ENCODE measurements around the gene GGTLC2. TPM values are rescaled to one million over a fixed set of nuclear protein-coding genes. Genes with fewer than 3 reads are reported as not detected.
A peak's percentile ranks its signal among the peaks of the same experiment; 100 is the strongest.
"Not testable (repeated sequence)": the region's sequence is repeated elsewhere in the genome, so short reads cannot be mapped to it uniquely, and the experiment has no call there.

Gene GGTLC2
- total RNA-seq, 5 donors from 2014 or later (not counting 1 experiment from before 2014, with no cell fraction given) = not detected

- H3K4me3 Mint-ChIP-seq; H3K4me1 Mint-ChIP-seq; H3K27me3 Mint-ChIP-seq; ATAC-seq (replicated peaks in 1 of 4); DNase-seq; H3K36me3 Mint-ChIP-seq; H3K4me1 ChIP-seq (ENCODE audit: control insufficient read depth in 1 of 2, extremely low read depth in 1 of 2, insufficient read depth in 2 of 2, low read length in 2 of 2); H3K9me3 ChIP-seq; H3K27ac Mint-ChIP-seq; POLR2A ChIA-PET; H3K9me3 Mint-ChIP-seq; H3K27ac ChIP-seq (ENCODE audit: low read length); H3K4me3 ChIP-seq (ENCODE audit: control insufficient read depth in 1 of 2, extremely low read depth in 1 of 2, low read length in 1 of 2); H3K27me3 ChIP-seq (replicated peaks in 1 of 2; ENCODE audit: control insufficient read depth in 2 of 2, extremely low read depth in 1 of 2, insufficient read depth in 2 of 2, low read length in 1 of 2); H3K36me3 ChIP-seq (ENCODE audit: control insufficient read depth in 2 of 2, extremely low read depth in 1 of 2, insufficient read depth in 1 of 2, low read length in 1 of 2): not testable (repeated sequence)
- 79% methylated on average over 7 of the region's 8 CpGs for WGBS (ENCODE audit: insufficient coverage)
- CTCF ChIA-PET = interaction anchor here in 1 of 2 donors (0.5 kb wide), 1 partner anchor 444 kb away, joined by 6 read pairs; no protein-coding TSS in a partner anchor
Measured at GRCh38 chr22:22686202-22687115, 42.0 kb downstream of the GGTLC2 start.

DNA sequence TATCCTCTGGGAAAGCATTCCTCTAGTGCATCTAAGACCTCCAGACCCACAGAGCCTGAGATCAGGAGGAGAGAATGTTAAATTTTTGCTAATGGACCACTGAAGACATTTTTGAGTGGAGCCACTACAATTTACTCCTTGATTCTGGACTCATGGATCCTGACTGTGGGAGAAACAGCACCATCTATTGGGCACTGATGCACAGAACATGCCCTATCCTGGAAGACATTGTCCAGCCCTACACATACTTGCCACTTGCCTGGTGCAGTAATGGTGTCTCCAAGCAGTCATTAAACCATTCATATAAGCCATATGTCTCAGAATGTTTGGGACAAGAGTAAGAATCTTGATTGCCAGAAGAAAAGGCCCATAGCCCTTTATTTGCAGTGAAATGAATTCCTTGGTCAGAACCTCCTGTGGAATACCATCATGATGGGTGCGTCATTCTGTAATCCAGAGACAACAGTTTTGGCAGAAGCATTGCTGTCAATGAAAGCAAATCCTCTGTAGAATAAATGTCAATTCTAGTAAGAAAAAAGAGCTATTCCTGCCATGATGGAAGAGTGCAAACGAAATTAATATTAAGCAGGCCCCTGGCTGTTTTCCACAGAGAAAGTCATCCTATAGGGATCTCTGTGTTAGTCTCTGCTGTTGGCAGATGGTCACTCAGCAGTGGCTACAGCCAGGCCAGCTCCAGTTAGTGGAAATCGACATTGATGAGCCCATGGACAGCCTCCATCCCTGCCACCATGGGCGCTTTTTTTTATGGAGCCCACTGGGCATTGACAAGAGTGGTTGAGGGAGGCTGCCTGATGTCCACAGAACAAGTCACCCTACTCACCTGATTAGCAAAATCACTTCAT lies 43.5 kb downstream of the GGTLC2 start:
- POLR2A ChIA-PET = no interaction called here
- Histone ChIP-seq H3K27ac (ENCODE audit: low read length) (no peak overlapping the region), H3K4me1 (ENCODE audit: control insufficient read depth in 1 of 2, extremely low read depth in 1 of 2, insufficient read depth in 2 of 2, low read length in 2 of 2) (no peaks in the 10 kb centered on the region), H3K9me3 (no peaks in the 10 kb centered on the region), H3K27me3 (replicated peaks in 1 of 2; ENCODE audit: control insufficient read depth in 2 of 2, extremely low read depth in 1 of 2, insufficient read depth in 2 of 2, low read length in 1 of 2) (peaks cover 0 to 8% of the 10 kb centered on the region in 2 experiments), H3K36me3 (ENCODE audit: control insufficient read depth in 2 of 2, extremely low read depth in 1 of 2, insufficient read depth in 1 of 2, low read length in 1 of 2) (no peaks in the 10 kb centered on the region), H3K4me3 (ENCODE audit: control insufficient read depth in 1 of 2, extremely low read depth in 1 of 2, low read length in 1 of 2) (no peak overlapping the region)
- Mint-ChIP-seq H3K27me3 (no peaks in the 10 kb centered on the region), H3K27ac (no peak overlapping the region), H3K4me3 (no peak overlapping the region), H3K4me1 (peaks cover 0 to 12% (median 0%) of the 10 kb centered on the region in 3 donors), H3K36me3 (no peaks in the 10 kb centered on the region), H3K9me3 (no peaks in the 10 kb centered on the region)
- 83% methylated on average over 2 of the region's 4 CpGs for WGBS (ENCODE audit: insufficient coverage)
- DNase-seq (peak in 5 of 35 experiments; percentile 12 to 41 (median 14)), ATAC-seq (replicated peaks in 1 of 4) (peak in 3 of 4 experiments; percentile 45 to 63 (median 49))
- CTCF ChIA-PET = no interaction called here

GRCh38 chr22:22689621-22690345 lies 45.4 kb downstream of the GGTLC2 start:
- peaks cover 0 to 8% of the 10 kb centered on the region in 2 experiments for H3K27me3 ChIP-seq (replicated peaks in 1 of 2; ENCODE audit: control insufficient read depth in 2 of 2, extremely low read depth in 1 of 2, insufficient read depth in 2 of 2, low read length in 1 of 2)
- Mint-ChIP-seq H3K4me3 (no peak overlapping the region), H3K36me3 (no peaks in the 10 kb centered on the region), H3K27me3 (peaks cover 0 to 1% of the 10 kb centered on the region in 2 donors), H3K4me1 (peaks cover 0 to 12% (median 0%) of the 10 kb centered on the region in 3 donors), H3K9me3 (no peaks in the 10 kb centered on the region), H3K27ac (no peak overlapping the region)
- POLR2A ChIA-PET = no interaction called here
- no peaks in the 10 kb centered on the region for H3K36me3 ChIP-seq (ENCODE audit: control insufficient read depth in 2 of 2, extremely low read depth in 1 of 2, insufficient read depth in 1 of 2, low read length in 1 of 2)
- H3K27ac ChIP-seq (ENCODE audit: low read length) = no peak overlapping the region
- H3K9me3 ChIP-seq = no peaks in the 10 kb centered on the region
- ATAC-seq (replicated peaks in 1 of 4) (no peak), DNase-seq (no peak)
- no peaks in the 10 kb centered on the region for H3K4me1 ChIP-seq (ENCODE audit: control insufficient read depth in 1 of 2, extremely low read depth in 1 of 2, insufficient read depth in 2 of 2, low read length in 2 of 2)
- CTCF ChIA-PET = interaction anchor here in 1 of 2 donors (1.5 kb wide), 1 partner anchor 20 kb away, joined by 3 read pairs; no protein-coding TSS in a partner anchor
- 60% methylated on average over 4 of the region's 4 CpGs for WGBS (ENCODE audit: insufficient coverage)
- H3K4me3 ChIP-seq (ENCODE audit: control insufficient read depth in 1 of 2, extremely low read depth in 1 of 2, low read length in 1 of 2) = no peak overlapping the region

DNA sequence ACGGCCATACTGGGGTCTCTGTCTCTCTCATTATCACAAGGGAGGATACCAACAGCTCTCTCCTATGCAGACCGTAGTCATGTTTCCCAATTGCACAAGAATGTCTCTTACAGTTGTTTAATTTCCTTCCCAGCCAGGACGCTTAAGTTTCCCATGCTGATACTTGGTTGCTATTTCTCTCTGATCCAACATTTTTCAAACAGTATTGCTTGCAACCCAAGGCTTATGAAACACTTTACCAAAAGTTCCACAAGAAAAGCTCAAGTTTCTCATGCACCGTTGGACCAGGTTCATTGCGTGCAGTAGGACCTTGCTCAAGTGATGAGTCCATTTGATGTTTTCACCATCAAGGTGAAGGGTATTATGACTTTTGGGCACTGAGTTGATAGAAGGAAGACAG lies 46.6 kb downstream of the GGTLC2 start:
- 76% methylated on average over 5 of the region's 5 CpGs for WGBS (ENCODE audit: insufficient coverage)
- ChIA-PET POLR2A (no interaction called here), CTCF (interaction anchor here in 1 of 2 donors (1.5 kb wide), 1 partner anchor 19 kb away, joined by 3 read pairs; no protein-coding TSS in a partner anchor)
- no peak overlapping the region for H3K27ac ChIP-seq (ENCODE audit: low read length)
- no peaks in the 10 kb centered on the region for H3K36me3 Mint-ChIP-seq
- no peak overlapping the region for H3K27ac Mint-ChIP-seq
- no peak overlapping the region for H3K4me3 Mint-ChIP-seq
- H3K9me3 ChIP-seq = no peaks in the 10 kb centered on the region
- ATAC-seq (replicated peaks in 1 of 4) (no peak), DNase-seq (no peak)
- H3K4me1 ChIP-seq (ENCODE audit: control insufficient read depth in 1 of 2, extremely low read depth in 1 of 2, insufficient read depth in 2 of 2, low read length in 2 of 2) = no peaks in the 10 kb centered on the region
- H3K36me3 ChIP-seq (ENCODE audit: control insufficient read depth in 2 of 2, extremely low read depth in 1 of 2, insufficient read depth in 1 of 2, low read length in 1 of 2) = no peaks in the 10 kb centered on the region
- peaks cover 0 to 12% (median 0%) of the 10 kb centered on the region in 3 donors for H3K4me1 Mint-ChIP-seq
- peaks cover 0 to 1% of the 10 kb centered on the region in 2 donors for H3K27me3 Mint-ChIP-seq
- H3K9me3 Mint-ChIP-seq = no peaks in the 10 kb centered on the region
- peaks cover 0 to 12% of the 10 kb centered on the region in 2 experiments for H3K27me3 ChIP-seq (replicated peaks in 1 of 2; ENCODE audit: control insufficient read depth in 2 of 2, extremely low read depth in 1 of 2, insufficient read depth in 2 of 2, low read length in 1 of 2)
- H3K4me3 ChIP-seq (ENCODE audit: control insufficient read depth in 1 of 2, extremely low read depth in 1 of 2, low read length in 1 of 2) = no peak overlapping the region

GRCh38 chr22:22691716-22692701 lies 47.6 kb downstream of the GGTLC2 start:
- Mint-ChIP-seq H3K4me1 (peaks cover 0 to 8% (median 0%) of the 10 kb centered on the region in 3 donors), H3K36me3 (no peaks in the 10 kb centered on the region), H3K9me3 (no peaks in the 10 kb centered on the region), H3K27ac (no peak overlapping the region), H3K27me3 (peaks cover 0 to 1% of the 10 kb centered on the region in 2 donors), H3K4me3 (no peak overlapping the region)
- no peak for ATAC-seq (replicated peaks in 1 of 4)
- ChIA-PET POLR2A (no interaction called here), CTCF (interaction anchor here (0.5 to 1.0 kb wide), 3 partner anchors 192 to 711 kb away, joined by 3 read pairs; no protein-coding TSS in a partner anchor)
- Histone ChIP-seq H3K9me3 (no peaks in the 10 kb centered on the region), H3K4me1 (ENCODE audit: control insufficient read depth in 1 of 2, extremely low read depth in 1 of 2, insufficient read depth in 2 of 2, low read length in 2 of 2) (no peaks in the 10 kb centered on the region), H3K27me3 (replicated peaks in 1 of 2; ENCODE audit: control insufficient read depth in 2 of 2, extremely low read depth in 1 of 2, insufficient read depth in 2 of 2, low read length in 1 of 2) (peaks cover 0 to 12% of the 10 kb centered on the region in 2 experiments), H3K27ac (ENCODE audit: low read length) (no peak overlapping the region), H3K4me3 (ENCODE audit: control insufficient read depth in 1 of 2, extremely low read depth in 1 of 2, low read length in 1 of 2) (no peak overlapping the region), H3K36me3 (ENCODE audit: control insufficient read depth in 2 of 2, extremely low read depth in 1 of 2, insufficient read depth in 1 of 2, low read length in 1 of 2) (no peaks in the 10 kb centered on the region)
- DNase-seq = no peak
- WGBS (ENCODE audit: insufficient coverage) = 88% methylated on average over 7 of the region's 8 CpGs
